ENCODE measurements around the gene ZNF681.

GRCh38 chr19:23777216-23777615, 18.5 kb upstream of the ZNF681 start:
- TF ChIP-seq CTCF (IDR thresholded peaks at IDR 0.05; ENCODE audit: low read depth, low read length, poor library complexity, severe bottlenecking) (no peak), EZH2phosphoT487 (IDR thresholded peaks at IDR 0.05; ENCODE audit: borderline replicate concordance, low read length) (no peak)
